Measurements from ENCODE around the gene SIL1. TPM values are rescaled to one million over a fixed set of nuclear protein-coding genes. Genes with fewer than 3 reads are reported as not detected.

SIL1 gene
- total and polyA plus RNA-seq, 2 of the 8 experiments (the other 6 are each of a cell fraction or from before 2014, with no cell fraction given) = 8.3 to 12.8 TPM

DNA sequence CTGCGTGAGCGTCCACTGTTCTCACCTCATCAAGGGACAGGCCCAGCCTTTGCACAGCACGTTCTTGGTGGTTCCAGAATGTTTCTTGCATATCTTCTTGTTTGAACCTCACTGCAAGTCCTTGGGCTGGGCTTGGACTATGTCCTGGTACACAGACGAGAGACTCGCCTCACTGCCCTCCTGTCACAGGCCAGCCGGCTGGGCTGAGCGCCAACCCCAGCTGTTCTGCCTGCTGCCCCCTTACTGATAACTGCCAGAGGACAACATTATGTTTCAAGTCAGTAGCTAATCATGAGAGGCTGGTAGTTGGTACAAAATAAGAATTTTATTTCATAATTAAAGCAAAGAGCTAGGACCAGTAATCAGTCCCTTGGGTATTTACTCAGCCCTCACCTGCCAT, 270.2 kb downstream of the SIL1 start:
- H4K91ac ChIP-seq (replicated peaks; ENCODE audit: insufficient read length, low read length) = no peak overlapping the region
- no peak overlapping the region for H2BK12ac ChIP-seq (ENCODE audit: low read depth, low read length)
- no peak overlapping the region for H4K8ac ChIP-seq (ENCODE audit: extremely low read depth, insufficient read depth, low read length)
- H3K4me2 ChIP-seq (ENCODE audit: insufficient read depth in 1 of 2, low read depth in 2 of 2, low read length in 2 of 2) = no peak overlapping the region
- ChIA-PET POLR2A (ENCODE audit: partially characterized antibody) (no interaction called here), CTCF (ENCODE audit: partially characterized antibody) (interaction anchor here (0.6 kb wide), 1 partner anchor 193 kb away, joined by 3 read pairs; no protein-coding TSS in a partner anchor)
- WGBS, 2 experiments (ENCODE audit: extremely low coverage in 1 of 2, insufficient coverage in 1 of 2, insufficient read length in 1 of 2, insufficient replicate concordance in 2 of 2, low coverage in 1 of 2, low lambda C conversion rate in 2 of 2, missing lambda C conversion rate in 1 of 2) = 96% methylated on average over 7 of the region's 7 CpGs; no CpG with 5 or more reads in 1 of the 2 experiments
- no peak overlapping the region for H3K4ac ChIP-seq (replicated peaks; ENCODE audit: insufficient read length, low read depth, low read length)
- no peak overlapping the region for H2BK20ac ChIP-seq (ENCODE audit: low read length)
- TF ChIP-seq TCF12 (IDR thresholded peaks at IDR 0.05; ENCODE audit: low read depth, low read length) (no peak), BRCA1 (IDR thresholded peaks at IDR 0.05; ENCODE audit: low read depth, low read length) (no peak), RAD21 (IDR thresholded peaks at IDR 0.05 in 1 of 2, conservative IDR thresholded peaks at IDR 0.05 in 1 of 2; ENCODE audit: low read depth in 2 of 2, low read length in 2 of 2) (no peak), CBX5 (IDR thresholded peaks at IDR 0.05; ENCODE audit: low read depth, low read length) (no peak), YY1 (IDR thresholded peaks at IDR 0.05; ENCODE audit: low read depth, low read length) (no peak), SP1 (IDR thresholded peaks at IDR 0.05; ENCODE audit: low read depth, low read length) (no peak), PHF8 (conservative IDR thresholded peaks at IDR 0.05; ENCODE audit: low read depth, low read length) (no peak), BCL11A (IDR thresholded peaks at IDR 0.05; ENCODE audit: low read depth in 2 of 2, low read length in 2 of 2) (no peak), RFX5 (IDR thresholded peaks at IDR 0.05; ENCODE audit: borderline replicate concordance, low read depth, low read length) (no peak), KDM1A (IDR thresholded peaks at IDR 0.05; ENCODE audit: borderline replicate concordance, low read length) (no peak), SP4 (IDR thresholded peaks at IDR 0.05; ENCODE audit: low read length) (no peak), NRF1 (IDR thresholded peaks at IDR 0.05; ENCODE audit: low read depth, low read length) (no peak)
- TF ChIP-seq, protein P1, sequence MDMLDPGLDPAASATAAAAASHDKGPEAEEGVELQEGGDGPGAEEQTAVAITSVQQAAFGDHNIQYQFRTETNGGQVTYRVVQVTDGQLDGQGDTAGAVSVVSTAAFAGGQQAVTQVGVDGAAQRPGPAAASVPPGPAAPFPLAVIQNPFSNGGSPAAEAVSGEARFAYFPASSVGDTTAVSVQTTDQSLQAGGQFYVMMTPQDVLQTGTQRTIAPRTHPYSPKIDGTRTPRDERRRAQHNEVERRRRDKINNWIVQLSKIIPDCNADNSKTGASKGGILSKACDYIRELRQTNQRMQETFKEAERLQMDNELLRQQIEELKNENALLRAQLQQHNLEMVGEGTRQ (IDR thresholded peaks at IDR 0.05; ENCODE audit: low read length) = no peak
- FAIRE-seq = no peak
- H2BK120ac ChIP-seq (replicated peaks; ENCODE audit: low read depth, low read length) = no peak overlapping the region
- no peak overlapping the region for H2BK15ac ChIP-seq (ENCODE audit: low read length)
- H2AFZ ChIP-seq (ENCODE audit: low read length) = no peak overlapping the region
- H3K79me1 ChIP-seq (ENCODE audit: low read depth, low read length) = peaks cover 5% of the 10 kb centered on the region; the same call in 1 of the 2 replicates
- H3K23me2 ChIP-seq (ENCODE audit: low read depth, low read length) = no peaks in the 10 kb centered on the region
- H3K56ac ChIP-seq (replicated peaks; ENCODE audit: insufficient read length, low read depth, low read length) = no peak overlapping the region
- DNase-seq (ENCODE audit: low read depth in 1 of 2, low spot score in 2 of 2) = no peak
- peaks cover 0 to 2% of the 10 kb centered on the region in 2 experiments for H4K20me1 ChIP-seq (replicated peaks in 1 of 2; ENCODE audit: control insufficient read depth in 1 of 2, insufficient read depth in 2 of 2, low read length in 2 of 2)
- no peak overlapping the region for H3K14ac ChIP-seq (ENCODE audit: insufficient read length)
- no peak overlapping the region for H3K23ac ChIP-seq (ENCODE audit: insufficient read length)
- H3K4me1 ChIP-seq (replicated peaks in 1 of 4; ENCODE audit: control insufficient read depth in 3 of 4, insufficient read depth in 4 of 4, low read length in 3 of 4) = peaks cover 0 to 3% (median 0%) of the 10 kb centered on the region in 4 experiments; a peak in 1 of 7 replicates
- H3K18ac ChIP-seq (ENCODE audit: extremely low read depth, low read length) = no peak overlapping the region
- no peaks in the 10 kb centered on the region for H3K79me2 ChIP-seq (ENCODE audit: control insufficient read depth in 1 of 2, insufficient read depth in 2 of 2, low read length in 2 of 2)
- H3K4me3 ChIP-seq (ENCODE audit: extremely low read depth in 1 of 4, insufficient read depth in 2 of 4, low read depth in 3 of 4, low read length in 4 of 4) = no peak overlapping the region
- H3K9me3 ChIP-seq (ENCODE audit: insufficient read depth in 2 of 2, low read depth in 1 of 2, low read length in 1 of 2) = no peaks in the 10 kb centered on the region
- no peak overlapping the region for H2BK5ac ChIP-seq (ENCODE audit: low read depth, low read length)
- no peak overlapping the region for H4K5ac ChIP-seq (ENCODE audit: insufficient read length, low read depth, low read length)
- peaks cover 30 to 81% (median 56%) of the 10 kb centered on the region in 4 experiments for H3K36me3 ChIP-seq (ENCODE audit: control insufficient read depth in 2 of 4, insufficient read depth in 4 of 4, low read length in 3 of 4)
- no peaks in the 10 kb centered on the region for H3K27me3 ChIP-seq (replicated peaks in 1 of 4; ENCODE audit: control insufficient read depth in 3 of 4, extremely low read depth in 1 of 4, insufficient read depth in 3 of 4, low read length in 3 of 4)
- H2AK5ac ChIP-seq (ENCODE audit: low read depth, low read length) = no peak overlapping the region
- H3K9ac ChIP-seq (replicated peaks in 1 of 4; ENCODE audit: extremely low read depth in 1 of 4, low read depth in 3 of 4, low read length in 3 of 4) = no peak overlapping the region
- H3K27ac ChIP-seq (ENCODE audit: low read depth, low read length) = no peak overlapping the region
